Measurements from ENCODE around the gene ZBTB20.

DNA sequence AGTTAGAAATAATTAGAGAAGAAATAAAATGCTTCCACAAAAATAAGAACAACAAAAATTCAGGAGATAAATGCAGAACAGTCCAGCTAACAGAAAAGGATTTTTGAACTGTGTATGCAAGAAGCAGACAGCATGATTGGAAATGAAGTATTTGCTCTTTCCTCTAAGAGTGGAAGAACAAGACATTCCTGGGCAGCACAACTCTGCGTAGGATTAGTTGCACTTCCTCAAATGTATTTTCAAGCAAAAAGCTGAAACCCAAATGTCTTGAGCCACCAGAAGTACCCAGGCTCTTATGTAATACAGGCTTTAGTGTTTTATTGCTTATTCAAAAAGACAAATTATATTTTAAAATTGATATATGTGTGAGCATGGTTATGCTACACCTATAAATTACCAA lies 127.2 kb downstream of the ZBTB20 start:
- no peak for TF ChIP-seq POLR2AphosphoS5 (IDR thresholded peaks at IDR 0.05)
- TF ChIP-seq POLR2A (IDR thresholded peaks at IDR 0.05), result no peak

All from spleen (tissue), 3 donors.